ENCODE results near the gene TNS4.

GRCh38 chr17:40519089-40519775 lies 17.8 kb upstream of the TNS4 start:
- TF ChIP-seq CTCF (IDR thresholded peaks at IDR 0.05; ENCODE audit: borderline replicate concordance, extremely low read depth, low read length, poor library complexity, severe bottlenecking): no peak
- no peak for TF ChIP-seq EZH2 (IDR thresholded peaks at IDR 0.05; ENCODE audit: borderline replicate concordance, low read depth, low read length, severe bottlenecking)

All from DND-41 (cell line).